SK-N-SH treated with all-trans-retinoic acid at 6 μM for 48 hours (cell line): Measurements from ENCODE around the gene RIN3.

Source experiments
- ATAC-seq: fragments of 200-7000 bp; cut with Tn5 transposase; 3 replicates; pipeline ENCODE4 v1.9.1; 2020; ENCODE audit warnings: mild to moderate bottlenecking, moderate library complexity
- ARNTL ChIP-seq: fragments of 450-650 bp; formaldehyde crosslinking; IDR thresholded peaks from 2 replicates; pipeline ENCODE4 v1.5.0; 2020; ENCODE audit warnings: low read depth, mild to moderate bottlenecking, moderate library complexity, borderline replicate concordance
- BACH2 ChIP-seq: fragments of 250-450 bp; sonication (Bioruptor Pico); IDR thresholded peaks from 2 replicates; pipeline ENCODE4 v1.9.0; 2021; ENCODE audit warnings: mild to moderate bottlenecking, borderline replicate concordance
- CREB5 ChIP-seq: fragments of 250-450 bp; sonication (Bioruptor Pico); IDR thresholded peaks from 2 replicates; pipeline ENCODE4 v1.5.1; 2020; ENCODE audit warnings: low read depth, mild to moderate bottlenecking, moderate library complexity
- CSDC2 ChIP-seq: fragments of 250-450 bp; sonication (Bioruptor Pico); IDR thresholded peaks from 2 replicates; pipeline ENCODE4 v1.5.0; 2020; ENCODE audit warnings: mild to moderate bottlenecking, moderate library complexity
- ESRRG ChIP-seq: fragments of 250-450 bp; sonication (Bioruptor Pico); IDR thresholded peaks from 2 replicates; pipeline ENCODE4 v1.6.1; 2021; ENCODE audit warnings: mild to moderate bottlenecking
- ISL1 ChIP-seq: fragments of 250-450 bp; sonication (Bioruptor Pico); IDR thresholded peaks from 2 replicates; pipeline ENCODE4 v2.1.2; 2022; ENCODE audit warnings: mild to moderate bottlenecking, moderate library complexity
- PPARA ChIP-seq: fragments of 250-450 bp; sonication (Bioruptor Pico); IDR thresholded peaks from 2 replicates; pipeline ENCODE4 v1.5.0; 2020; ENCODE audit warnings: mild to moderate bottlenecking, borderline replicate concordance
- RARB ChIP-seq: fragments of 250-450 bp; sonication (Bioruptor Pico); IDR thresholded peaks from 2 replicates; pipeline ENCODE4 v1.8.0; 2021; ENCODE audit warnings: mild to moderate bottlenecking, moderate library complexity
- SNAI2 ChIP-seq: fragments of 250-450 bp; sonication (Bioruptor Pico); IDR thresholded peaks from 2 replicates; pipeline ENCODE4 v1.5.0; 2020; ENCODE audit warnings: mild to moderate bottlenecking, moderate library complexity
- TCF4 ChIP-seq: fragments of 250-450 bp; sonication (Bioruptor Pico); IDR thresholded peaks from 2 replicates; pipeline ENCODE4 v1.8.0; 2021; ENCODE audit warnings: mild to moderate bottlenecking, moderate library complexity, borderline replicate concordance
- TOX ChIP-seq: fragments of 250-450 bp; sonication (Bioruptor Pico); IDR thresholded peaks from 2 replicates; pipeline ENCODE4 v1.8.0; 2021; ENCODE audit warnings: mild to moderate bottlenecking, moderate library complexity, borderline replicate concordance
- ZC3H10 ChIP-seq: fragments of 250-450 bp; sonication (Bioruptor Pico); IDR thresholded peaks from 2 replicates; pipeline ENCODE4 v1.5.1; 2021; ENCODE audit warnings: mild to moderate bottlenecking, moderate library complexity
- ZFP3 ChIP-seq: fragments of 250-450 bp; sonication (Bioruptor Pico); IDR thresholded peaks from 2 replicates; pipeline ENCODE4 v1.5.0; 2020; ENCODE audit warnings: mild to moderate bottlenecking, moderate library complexity
- ZFP30 ChIP-seq: fragments of 450-650 bp; formaldehyde crosslinking; IDR thresholded peaks from 2 replicates; pipeline ENCODE4 v1.5.0; 2022; ENCODE audit warnings: mild to moderate bottlenecking, moderate library complexity
- ZNF565 ChIP-seq: fragments of 450-650 bp; formaldehyde crosslinking; conservative IDR thresholded peaks from 2 replicates; pipeline ENCODE4 v1.5.0; 2020; ENCODE audit warnings: low read depth, mild to moderate bottlenecking, moderate library complexity
- ZNF70 ChIP-seq: fragments of 450-650 bp; formaldehyde crosslinking; IDR thresholded peaks from 2 replicates; pipeline ENCODE4 v1.5.0; 2020; ENCODE audit warnings: mild to moderate bottlenecking, moderate library complexity
- ZNF8 ChIP-seq: fragments of 450-650 bp; formaldehyde crosslinking; IDR thresholded peaks from 2 replicates; pipeline ENCODE4 v1.5.0; 2020; ENCODE audit warnings: mild to moderate bottlenecking, moderate library complexity
- TF ChIP-seq, protein P1 (sequence below): fragments of 250-450 bp; sonication (Bioruptor Pico); IDR thresholded peaks from 2 replicates; pipeline ENCODE4 v1.5.0; 2020; ENCODE audit warnings: mild to moderate bottlenecking, moderate library complexity
- TF ChIP-seq, protein P2 (sequence below): fragments of 250-450 bp; sonication (Bioruptor Pico); IDR thresholded peaks from 2 replicates; pipeline ENCODE4 v1.8.0; 2020; ENCODE audit warnings: mild to moderate bottlenecking, moderate library complexity, borderline replicate concordance
- TF ChIP-seq, protein P3 (sequence below): fragments of 250-450 bp; sonication (Bioruptor Pico); IDR thresholded peaks from 2 replicates; pipeline ENCODE4 v1.5.1; 2021; ENCODE audit warnings: mild to moderate bottlenecking, moderate library complexity
- TF ChIP-seq, protein P4 (sequence below): fragments of 250-450 bp; sonication (Bioruptor Pico); IDR thresholded peaks from 2 replicates; pipeline ENCODE4 v1.8.0; 2021; ENCODE audit warnings: low read depth, mild to moderate bottlenecking, moderate library complexity, borderline replicate concordance

RIN3 gene

DNA sequence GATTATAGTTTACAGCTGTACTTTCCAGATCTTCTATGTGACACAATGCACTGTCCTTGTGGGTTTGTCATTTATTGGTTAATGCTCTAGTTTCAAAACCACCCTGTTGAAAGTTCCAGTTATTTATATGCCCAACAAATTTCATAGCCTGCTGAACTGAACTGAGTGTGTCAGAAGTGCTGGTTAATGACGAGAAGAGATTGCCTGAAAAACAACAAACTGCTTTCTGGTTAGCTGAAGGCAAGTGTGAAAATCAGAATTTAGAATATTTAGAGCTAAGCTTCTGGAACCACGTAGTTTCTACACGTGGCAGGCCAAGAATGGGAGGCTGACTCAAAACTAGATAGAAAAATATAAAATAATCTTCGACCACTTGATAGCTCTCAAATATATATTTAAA, 19.1 kb upstream of the RIN3 start:
- no peak for ATAC-seq
- TF ChIP-seq PPARA (CRISPR knock-in tag) (no peak), TOX (no peak), ESRRG (CRISPR knock-in tag) (no peak), RARB (CRISPR knock-in tag) (no peak), ZNF565 (CRISPR knock-in tag) (no peak), TCF4 (no peak), ZNF70 (CRISPR knock-in tag) (no peak)
- TF ChIP-seq, protein P1, sequence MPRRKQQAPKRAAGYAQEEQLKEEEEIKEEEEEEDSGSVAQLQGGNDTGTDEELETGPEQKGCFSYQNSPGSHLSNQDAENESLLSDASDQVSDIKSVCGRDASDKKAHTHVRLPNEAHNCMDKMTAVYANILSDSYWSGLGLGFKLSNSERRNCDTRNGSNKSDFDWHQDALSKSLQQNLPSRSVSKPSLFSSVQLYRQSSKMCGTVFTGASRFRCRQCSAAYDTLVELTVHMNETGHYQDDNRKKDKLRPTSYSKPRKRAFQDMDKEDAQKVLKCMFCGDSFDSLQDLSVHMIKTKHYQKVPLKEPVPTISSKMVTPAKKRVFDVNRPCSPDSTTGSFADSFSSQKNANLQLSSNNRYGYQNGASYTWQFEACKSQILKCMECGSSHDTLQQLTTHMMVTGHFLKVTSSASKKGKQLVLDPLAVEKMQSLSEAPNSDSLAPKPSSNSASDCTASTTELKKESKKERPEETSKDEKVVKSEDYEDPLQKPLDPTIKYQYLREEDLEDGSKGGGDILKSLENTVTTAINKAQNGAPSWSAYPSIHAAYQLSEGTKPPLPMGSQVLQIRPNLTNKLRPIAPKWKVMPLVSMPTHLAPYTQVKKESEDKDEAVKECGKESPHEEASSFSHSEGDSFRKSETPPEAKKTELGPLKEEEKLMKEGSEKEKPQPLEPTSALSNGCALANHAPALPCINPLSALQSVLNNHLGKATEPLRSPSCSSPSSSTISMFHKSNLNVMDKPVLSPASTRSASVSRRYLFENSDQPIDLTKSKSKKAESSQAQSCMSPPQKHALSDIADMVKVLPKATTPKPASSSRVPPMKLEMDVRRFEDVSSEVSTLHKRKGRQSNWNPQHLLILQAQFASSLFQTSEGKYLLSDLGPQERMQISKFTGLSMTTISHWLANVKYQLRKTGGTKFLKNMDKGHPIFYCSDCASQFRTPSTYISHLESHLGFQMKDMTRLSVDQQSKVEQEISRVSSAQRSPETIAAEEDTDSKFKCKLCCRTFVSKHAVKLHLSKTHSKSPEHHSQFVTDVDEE (CRISPR knock-in tag): no peak
- TF ChIP-seq, protein P2, sequence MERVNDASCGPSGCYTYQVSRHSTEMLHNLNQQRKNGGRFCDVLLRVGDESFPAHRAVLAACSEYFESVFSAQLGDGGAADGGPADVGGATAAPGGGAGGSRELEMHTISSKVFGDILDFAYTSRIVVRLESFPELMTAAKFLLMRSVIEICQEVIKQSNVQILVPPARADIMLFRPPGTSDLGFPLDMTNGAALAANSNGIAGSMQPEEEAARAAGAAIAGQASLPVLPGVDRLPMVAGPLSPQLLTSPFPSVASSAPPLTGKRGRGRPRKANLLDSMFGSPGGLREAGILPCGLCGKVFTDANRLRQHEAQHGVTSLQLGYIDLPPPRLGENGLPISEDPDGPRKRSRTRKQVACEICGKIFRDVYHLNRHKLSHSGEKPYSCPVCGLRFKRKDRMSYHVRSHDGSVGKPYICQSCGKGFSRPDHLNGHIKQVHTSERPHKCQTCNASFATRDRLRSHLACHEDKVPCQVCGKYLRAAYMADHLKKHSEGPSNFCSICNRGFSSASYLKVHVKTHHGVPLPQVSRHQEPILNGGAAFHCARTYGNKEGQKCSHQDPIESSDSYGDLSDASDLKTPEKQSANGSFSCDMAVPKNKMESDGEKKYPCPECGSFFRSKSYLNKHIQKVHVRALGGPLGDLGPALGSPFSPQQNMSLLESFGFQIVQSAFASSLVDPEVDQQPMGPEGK (CRISPR knock-in tag): no peak
- TF ChIP-seq, protein P3, sequence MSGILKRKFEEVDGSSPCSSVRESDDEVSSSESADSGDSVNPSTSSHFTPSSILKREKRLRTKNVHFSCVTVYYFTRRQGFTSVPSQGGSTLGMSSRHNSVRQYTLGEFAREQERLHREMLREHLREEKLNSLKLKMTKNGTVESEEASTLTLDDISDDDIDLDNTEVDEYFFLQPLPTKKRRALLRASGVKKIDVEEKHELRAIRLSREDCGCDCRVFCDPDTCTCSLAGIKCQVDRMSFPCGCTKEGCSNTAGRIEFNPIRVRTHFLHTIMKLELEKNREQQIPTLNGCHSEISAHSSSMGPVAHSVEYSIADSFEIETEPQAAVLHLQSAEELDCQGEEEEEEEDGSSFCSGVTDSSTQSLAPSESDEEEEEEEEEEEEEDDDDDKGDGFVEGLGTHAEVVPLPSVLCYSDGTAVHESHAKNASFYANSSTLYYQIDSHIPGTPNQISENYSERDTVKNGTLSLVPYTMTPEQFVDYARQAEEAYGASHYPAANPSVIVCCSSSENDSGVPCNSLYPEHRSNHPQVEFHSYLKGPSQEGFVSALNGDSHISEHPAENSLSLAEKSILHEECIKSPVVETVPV (CRISPR knock-in tag): no peak

GRCh38 chr14:92495027-92495426, 18.6 kb upstream of the RIN3 start:
- no peak for ATAC-seq
- TF ChIP-seq, protein P3 (CRISPR knock-in tag): no peak
- TF ChIP-seq CREB5 (no peak), ZFP30 (no peak), ZFP3 (CRISPR knock-in tag) (no peak), ZNF70 (CRISPR knock-in tag) (no peak)

- no peak for TF ChIP-seq ISL1
- no peak for TF ChIP-seq PPARA (CRISPR knock-in tag)
- TF ChIP-seq BACH2 (CRISPR knock-in tag): no peak
- TF ChIP-seq ZC3H10 (CRISPR knock-in tag): no peak
- no peak for TF ChIP-seq RARB (CRISPR knock-in tag)
- TF ChIP-seq ESRRG (CRISPR knock-in tag): no peak
- TF ChIP-seq ZNF565 (CRISPR knock-in tag): no peak
- TF ChIP-seq, protein P4, sequence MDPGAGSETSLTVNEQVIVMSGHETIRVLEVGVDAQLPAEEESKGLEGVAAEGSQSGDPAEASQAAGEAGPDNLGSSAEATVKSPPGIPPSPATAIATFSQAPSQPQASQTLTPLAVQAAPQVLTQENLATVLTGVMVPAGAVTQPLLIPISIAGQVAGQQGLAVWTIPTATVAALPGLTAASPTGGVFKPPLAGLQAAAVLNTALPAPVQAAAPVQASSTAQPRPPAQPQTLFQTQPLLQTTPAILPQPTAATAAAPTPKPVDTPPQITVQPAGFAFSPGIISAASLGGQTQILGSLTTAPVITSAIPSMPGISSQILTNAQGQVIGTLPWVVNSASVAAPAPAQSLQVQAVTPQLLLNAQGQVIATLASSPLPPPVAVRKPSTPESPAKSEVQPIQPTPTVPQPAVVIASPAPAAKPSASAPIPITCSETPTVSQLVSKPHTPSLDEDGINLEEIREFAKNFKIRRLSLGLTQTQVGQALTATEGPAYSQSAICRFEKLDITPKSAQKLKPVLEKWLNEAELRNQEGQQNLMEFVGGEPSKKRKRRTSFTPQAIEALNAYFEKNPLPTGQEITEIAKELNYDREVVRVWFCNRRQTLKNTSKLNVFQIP (CRISPR knock-in tag): no peak
- TF ChIP-seq ARNTL (CRISPR knock-in tag): no peak
- no peak for TF ChIP-seq ZNF8 (CRISPR knock-in tag)
- TF ChIP-seq SNAI2 (CRISPR knock-in tag): no peak
- no peak for TF ChIP-seq ZFP30
- TF ChIP-seq CSDC2: no peak
- TF ChIP-seq, protein P2 (CRISPR knock-in tag): no peak
Measured at GRCh38 chr14:92496191-92496857, 17.3 kb upstream of the RIN3 start.

More at GRCh38 chr14:92496191-92496857, 17.3 kb upstream of the RIN3 start:
- no peak for ATAC-seq
